ENCODE results near the gene PRR33.

PRR33 gene

GRCh38 chr11:1854132-1854948 is 37.4 kb downstream of the PRR33 start:
- no peak for TF ChIP-seq CTCF (IDR thresholded peaks at IDR 0.05)

GRCh38 chr11:1853376-1854131 is 38.1 kb downstream of the PRR33 start:
- no peak for TF ChIP-seq CTCF (IDR thresholded peaks at IDR 0.05)

GRCh38 chr11:1852877-1853276 is 38.8 kb downstream of the PRR33 start, which contains the start of gene LSP1:
LSP1 (plus strand) TSS chr11:1853084; CDS start chr11:1853145, 61 bp downstream.
- no peak for TF ChIP-seq CTCF (IDR thresholded peaks at IDR 0.05)

GRCh38 chr11:1852271-1852876 is 39.3 kb downstream of the PRR33 start:
- TF ChIP-seq CTCF (IDR thresholded peaks at IDR 0.05) = no peak

GRCh38 chr11:1851468-1852180 is 40.1 kb downstream of the PRR33 start:
- no peak for TF ChIP-seq CTCF (IDR thresholded peaks at IDR 0.05)

GRCh38 chr11:1848640-1849430 is 42.9 kb downstream of the PRR33 start:
- no peak for TF ChIP-seq CTCF (IDR thresholded peaks at IDR 0.05)

Data from LNCAP (cell line).